Karpas-422 (cell line): ENCODE results near the gene FREM1. TPM values are rescaled to one million over a fixed set of nuclear protein-coding genes. Genes with fewer than 3 reads are reported as not detected.
"Not testable (repeated sequence)": the region's sequence is repeated elsewhere in the genome, so short reads cannot be mapped to it uniquely, and the experiment has no call there.

ENCODE experiments used
- DNase-seq: peaks from one replicate; pipeline ENCODE4 v3.0.0-alpha.2; 2015
- H2AFZ ChIP-seq: fragments of 200-600 bp; sonication (generic); 2 replicates; pipeline ENCODE4 v1.6.1; 2014; ENCODE audit warnings: antibody characterized with exemption, low read length, mixed read lengths
- H3K27ac ChIP-seq: fragments of 200-600 bp; sonication (generic); 2 replicates; pipeline ENCODE4 v1.5.1; 2014; ENCODE audit warnings: mild to moderate bottlenecking, low read length, moderate library complexity
- H3K27me3 ChIP-seq: fragments of 200-600 bp; sonication (generic); 2 replicates; pipeline ENCODE4 v1.6.1; 2014; ENCODE audit warnings: low read length, mixed read lengths
- H3K36me3 ChIP-seq: fragments of 200-600 bp; sonication (generic); 2 replicates; pipeline ENCODE4 v1.6.1; 2014; ENCODE audit warnings: low read length, mixed read lengths; ENCODE audit not compliant: insufficient read depth
- H3K4me1 ChIP-seq: fragments of 200-600 bp; sonication (generic); 2 replicates; pipeline ENCODE4 v1.6.1; 2014; ENCODE audit warnings: mild to moderate bottlenecking, low read length, mixed read lengths
- H3K4me2 ChIP-seq: fragments of 200-600 bp; sonication (generic); 2 replicates; pipeline ENCODE4 v1.6.1; 2014; ENCODE audit warnings: low read length, low read depth, mild to moderate bottlenecking; ENCODE audit not compliant: poor library complexity, severe bottlenecking
- H3K4me3 ChIP-seq: fragments of 200-600 bp; sonication (generic); 2 replicates; pipeline ENCODE4 v1.5.1; 2014; ENCODE audit warnings: mild to moderate bottlenecking, antibody characterized with exemption, low read length, mixed read lengths
- H3K79me2 ChIP-seq: fragments of 200-600 bp; sonication (generic); 2 replicates; pipeline ENCODE4 v1.6.1; 2014; ENCODE audit warnings: mild to moderate bottlenecking, low read length, mixed read lengths
- H3K9ac ChIP-seq: fragments of 200-600 bp; sonication (generic); 2 replicates; pipeline ENCODE4 v1.6.0; 2014; ENCODE audit warnings: low read length
- H3K9me2 ChIP-seq: fragments of 200-600 bp; sonication (generic), shearing (Covaris generic); replicated peaks from 2 replicates; pipeline ENCODE4 v1.6.0; 2014; ENCODE audit warnings: mild to moderate bottlenecking, low read length, moderate library complexity; ENCODE audit not compliant: insufficient read depth
- H3K9me3 ChIP-seq: fragments of 300-700, 200-600 bp; sonication (generic); 2 replicates; pipeline ENCODE4 v1.6.1; 2014; ENCODE audit warnings: low read length, mixed read lengths
- H4K20me1 ChIP-seq: fragments of 200-600 bp; sonication (generic); 2 replicates; pipeline ENCODE4 v1.6.1; 2014; ENCODE audit warnings: mild to moderate bottlenecking, antibody characterized with exemption, low read length, low read depth; ENCODE audit not compliant: insufficient read depth
- total RNA-seq: library from RNA; depleted of rRNA; stranded (reverse); fragments of >200 nt; shearing (Covaris generic); gene quantifications from 2 replicates; pipeline ENCODE4 v1.2.3, GENCODE V29; 2014; ENCODE audit warnings: low replicate concordance

FREM1 gene
- total RNA-seq, 1 experiment from 2014 or later: not detected

DNA sequence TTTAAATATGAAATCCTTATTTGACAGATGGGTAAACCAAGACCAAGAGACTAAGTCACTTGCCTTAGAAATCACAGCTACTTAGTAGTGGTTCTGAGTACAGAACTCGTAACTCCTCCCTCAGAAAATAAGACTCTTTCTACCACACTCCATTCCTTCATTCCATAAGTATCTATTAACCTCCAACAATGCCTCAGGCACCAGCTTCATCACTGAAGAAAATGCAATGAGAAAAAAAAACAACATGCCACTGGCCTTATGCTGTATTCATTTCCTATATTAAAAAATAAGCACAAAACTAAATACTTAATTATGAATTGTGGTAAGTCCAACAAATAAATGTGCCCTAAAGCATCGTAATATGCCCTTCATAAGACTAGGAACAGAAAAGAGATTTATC is 13.5 kb upstream of the FREM1 start:
- Histone ChIP-seq H3K27ac (no peak overlapping the region), H3K9me2 (no peaks in the 10 kb centered on the region), H3K4me1 (no peaks in the 10 kb centered on the region), H3K79me2 (no peaks in the 10 kb centered on the region), H3K4me2 (no peak overlapping the region), H3K27me3 (no peaks in the 10 kb centered on the region), H2AFZ (no peak overlapping the region), H3K9ac (no peak overlapping the region), H3K4me3 (no peak overlapping the region), H3K9me3 (no peaks in the 10 kb centered on the region), H3K36me3 (no peaks in the 10 kb centered on the region), H4K20me1 (no peaks in the 10 kb centered on the region)
- no peak for DNase-seq

GRCh38 chr9:14920805-14921204 is 10.6 kb upstream of the FREM1 start:
- not testable (repeated sequence) for H3K27ac ChIP-seq, DNase-seq, H3K36me3 ChIP-seq, H3K4me1 ChIP-seq, H3K9me2 ChIP-seq, H3K9me3 ChIP-seq, H2AFZ ChIP-seq, H3K4me2 ChIP-seq, H3K79me2 ChIP-seq, H4K20me1 ChIP-seq, H3K4me3 ChIP-seq, H3K9ac ChIP-seq, H3K27me3 ChIP-seq

- H3K9me2 ChIP-seq: no peaks in the 10 kb centered on the region
- no peak overlapping the region for H3K27ac ChIP-seq
- H3K79me2 ChIP-seq: no peaks in the 10 kb centered on the region
- no peaks in the 10 kb centered on the region for H3K27me3 ChIP-seq
- H3K36me3 ChIP-seq: no peaks in the 10 kb centered on the region
- H3K9me3 ChIP-seq: no peaks in the 10 kb centered on the region
- H3K4me1 ChIP-seq: no peaks in the 10 kb centered on the region; the same call in 1 of the 2 replicates
- H2AFZ ChIP-seq: no peak overlapping the region
- H3K4me2 ChIP-seq: no peak overlapping the region
- no peak overlapping the region for H3K9ac ChIP-seq
- no peak for DNase-seq
- H3K4me3 ChIP-seq: no peak overlapping the region
- no peaks in the 10 kb centered on the region for H4K20me1 ChIP-seq
Observed at GRCh38 chr9:14913366-14913765, 3.1 kb upstream of the FREM1 start.

- no peak overlapping the region for H3K9ac ChIP-seq
- DNase-seq: no peak
- H4K20me1 ChIP-seq: no peaks in the 10 kb centered on the region
- no peaks in the 10 kb centered on the region for H3K27me3 ChIP-seq
- H3K79me2 ChIP-seq: no peaks in the 10 kb centered on the region
- H3K9me2 ChIP-seq: no peaks in the 10 kb centered on the region
- no peaks in the 10 kb centered on the region for H3K9me3 ChIP-seq
- H3K4me1 ChIP-seq: no peaks in the 10 kb centered on the region; the same call in 1 of the 2 replicates
- no peak overlapping the region for H3K4me2 ChIP-seq
- no peaks in the 10 kb centered on the region for H3K36me3 ChIP-seq
- H3K27ac ChIP-seq: no peak overlapping the region
- H2AFZ ChIP-seq: no peak overlapping the region
- no peak overlapping the region for H3K4me3 ChIP-seq
Observed at GRCh38 chr9:14912859-14913258, 2.6 kb upstream of the FREM1 start.

- Histone ChIP-seq H3K9me3 (no peaks in the 10 kb centered on the region), H3K27me3 (no peaks in the 10 kb centered on the region), H3K4me3 (no peak overlapping the region), H3K36me3 (no peaks in the 10 kb centered on the region), H3K27ac (no peak overlapping the region), H3K79me2 (no peaks in the 10 kb centered on the region), H2AFZ (no peak overlapping the region), H3K4me2 (no peak overlapping the region), H3K9ac (no peak overlapping the region), H4K20me1 (no peaks in the 10 kb centered on the region), H3K4me1 (no peaks in the 10 kb centered on the region), H3K9me2 (no peaks in the 10 kb centered on the region)
- no peak for DNase-seq
Observed at GRCh38 chr9:14911046-14911445, 818 bp upstream of the FREM1 start.

GRCh38 chr9:14909601-14909960 is 647 bp downstream of the FREM1 start:
- H3K9me2 ChIP-seq: no peaks in the 10 kb centered on the region
- H3K9ac ChIP-seq: no peak overlapping the region
- H4K20me1 ChIP-seq: no peaks in the 10 kb centered on the region
- H3K4me2 ChIP-seq: no peak overlapping the region
- no peak overlapping the region for H3K4me3 ChIP-seq
- no peak overlapping the region for H2AFZ ChIP-seq
- H3K36me3 ChIP-seq: no peaks in the 10 kb centered on the region
- no peaks in the 10 kb centered on the region for H3K9me3 ChIP-seq
- H3K79me2 ChIP-seq: no peaks in the 10 kb centered on the region
- H3K4me1 ChIP-seq: no peaks in the 10 kb centered on the region
- no peak for DNase-seq
- H3K27ac ChIP-seq: no peak overlapping the region
- no peaks in the 10 kb centered on the region for H3K27me3 ChIP-seq

DNA sequence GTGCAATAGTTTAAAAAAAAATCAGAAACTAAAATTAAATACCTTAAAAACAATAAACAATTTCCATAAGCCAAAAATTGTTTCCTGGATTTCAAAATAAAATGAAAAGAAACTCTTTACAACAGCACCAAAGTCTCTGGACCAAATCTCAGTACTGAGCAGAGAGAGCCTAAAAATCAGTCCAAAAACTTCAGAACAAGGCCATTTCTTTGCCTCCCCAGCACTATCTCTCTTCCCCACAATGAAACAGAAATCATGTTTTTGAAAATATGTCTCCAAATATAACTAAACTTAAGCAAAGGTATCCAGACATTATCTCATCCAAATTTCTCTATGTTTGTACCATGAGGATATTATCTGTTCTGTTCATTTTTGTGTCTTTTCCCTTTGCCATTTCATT is 1.0 kb downstream of the FREM1 start:
- Histone ChIP-seq H3K4me2 (no peak overlapping the region), H4K20me1 (no peaks in the 10 kb centered on the region)

GRCh38 chr9:14908295-14909180 is 1.7 kb downstream of the FREM1 start:
- no peak overlapping the region for H3K9ac ChIP-seq
- H2AFZ ChIP-seq: no peak overlapping the region
- no peaks in the 10 kb centered on the region for H3K9me2 ChIP-seq
- H3K27ac ChIP-seq: no peak overlapping the region
- no peaks in the 10 kb centered on the region for H3K4me1 ChIP-seq
- no peak overlapping the region for H3K4me2 ChIP-seq
- H3K9me3 ChIP-seq: no peaks in the 10 kb centered on the region
- H4K20me1 ChIP-seq: no peaks in the 10 kb centered on the region
- no peaks in the 10 kb centered on the region for H3K36me3 ChIP-seq
- DNase-seq: no peak
- H3K4me3 ChIP-seq: no peak overlapping the region
- H3K27me3 ChIP-seq: no peaks in the 10 kb centered on the region
- H3K79me2 ChIP-seq: no peaks in the 10 kb centered on the region

More for the DNA sequence above, 1.0 kb downstream of the FREM1 start:
- Histone ChIP-seq H3K4me3 (no peak overlapping the region), H3K36me3 (no peaks in the 10 kb centered on the region), H2AFZ (no peak overlapping the region), H3K9me2 (no peaks in the 10 kb centered on the region), H3K9ac (no peak overlapping the region), H3K4me1 (no peaks in the 10 kb centered on the region), H3K79me2 (no peaks in the 10 kb centered on the region), H3K27me3 (no peaks in the 10 kb centered on the region), H3K9me3 (no peaks in the 10 kb centered on the region), H3K27ac (no peak overlapping the region)
- DNase-seq: no peak
